Endothelial cell (in vitro differentiated cells): ENCODE measurements around the gene TMEM39A. TPM values are rescaled to one million over a fixed set of nuclear protein-coding genes. Genes with fewer than 3 reads are reported as not detected.
A peak's percentile ranks its signal among the peaks of the same experiment; 100 is the strongest.

Source experiments
- DNase-seq: peaks from one replicate; pipeline ENCODE4 v3.0.0; 2021; ENCODE audit warnings: low spot score
- H3K27ac Mint-ChIP-seq: one replicate; pipeline ENCODE4 v1.8.0; 2021; ENCODE audit warnings: mixed read lengths, inconsistent platforms; ENCODE audit not compliant: unreplicated experiment
- H3K27me3 Mint-ChIP-seq: one replicate; pipeline ENCODE4 v1.8.0; 2021; ENCODE audit warnings: mild to moderate bottlenecking, moderate library complexity, mixed read lengths, inconsistent platforms; ENCODE audit not compliant: unreplicated experiment
- H3K36me3 Mint-ChIP-seq: one replicate; pipeline ENCODE4 v1.8.0; 2021; ENCODE audit warnings: mild to moderate bottlenecking, low read depth, mixed read lengths, inconsistent platforms; ENCODE audit not compliant: unreplicated experiment
- H3K4me1 Mint-ChIP-seq: one replicate; pipeline ENCODE4 v1.8.0; 2021; ENCODE audit warnings: mild to moderate bottlenecking, mixed read lengths, inconsistent platforms; ENCODE audit not compliant: unreplicated experiment
- H3K4me3 Mint-ChIP-seq: one replicate; pipeline ENCODE4 v1.8.0; 2021; ENCODE audit warnings: mild to moderate bottlenecking, mixed read lengths, inconsistent platforms; ENCODE audit not compliant: unreplicated experiment
- H3K9me3 Mint-ChIP-seq: one replicate; pipeline ENCODE4 v1.8.0; 2021; ENCODE audit warnings: mixed read lengths, inconsistent platforms; ENCODE audit not compliant: unreplicated experiment
- CTCF ChIP-seq: fragments of 200-600 bp; sonication (generic); IDR thresholded peaks from one replicate; pipeline ENCODE4 v1.5.0; 2021; ENCODE audit warnings: antibody characterized with exemption; ENCODE audit not compliant: unreplicated experiment
- total RNA-seq: library from RNA; stranded (reverse); fragmentation: NEBNext Ultra II Directional; extraction: Animal tissue kit (Norgen Biotek cat#: 25700); gene quantifications from one replicate; pipeline ENCODE4 v1.2.1, GENCODE V29; 2021; ENCODE audit not compliant: unreplicated experiment

Gene TMEM39A
- total RNA-seq, 1 donor from 2014 or later = 30.5 TPM

GRCh38 chr3:119413603-119414280, 49.7 kb downstream of the TMEM39A start:
- H3K9me3 Mint-ChIP-seq = no peaks in the 10 kb centered on the region
- H3K36me3 Mint-ChIP-seq = peaks cover 49% of the 10 kb centered on the region
- H3K27ac Mint-ChIP-seq = no peak overlapping the region
- no peak for DNase-seq
- peaks cover 5% of the 10 kb centered on the region for H3K27me3 Mint-ChIP-seq
- H3K4me1 Mint-ChIP-seq = peaks cover 14% of the 10 kb centered on the region
- no peak overlapping the region for H3K4me3 Mint-ChIP-seq
- TF ChIP-seq CTCF = no peak

GRCh38 chr3:119409844-119410243, 53.6 kb downstream of the TMEM39A start:
- H3K27ac Mint-ChIP-seq = no peak overlapping the region

GRCh38 chr3:119408243-119408950, 55.0 kb downstream of the TMEM39A start:
- DNase-seq = no peak
- no peaks in the 10 kb centered on the region for H3K9me3 Mint-ChIP-seq
- H3K36me3 Mint-ChIP-seq = peaks cover 65% of the 10 kb centered on the region
- H3K4me1 Mint-ChIP-seq = peaks cover 14% of the 10 kb centered on the region
- H3K4me3 Mint-ChIP-seq = no peak overlapping the region
- H3K27ac Mint-ChIP-seq = no peak overlapping the region
- H3K27me3 Mint-ChIP-seq = peaks cover 2% of the 10 kb centered on the region
- TF ChIP-seq CTCF = no peak

More at GRCh38 chr3:119409844-119410243, 53.6 kb downstream of the TMEM39A start:
- Mint-ChIP-seq H3K36me3 (peaks cover 51% of the 10 kb centered on the region), H3K4me1 (peaks cover 14% of the 10 kb centered on the region), H3K9me3 (no peaks in the 10 kb centered on the region), H3K27me3 (peaks cover 2% of the 10 kb centered on the region), H3K4me3 (no peak overlapping the region)
- no peak for DNase-seq
- no peak for TF ChIP-seq CTCF

GRCh38 chr3:119405315-119405714, 58.1 kb downstream of the TMEM39A start:
- H3K9me3 Mint-ChIP-seq = no peaks in the 10 kb centered on the region
- peaks cover 2% of the 10 kb centered on the region for H3K27me3 Mint-ChIP-seq
- no peak for DNase-seq
- no peak overlapping the region for H3K27ac Mint-ChIP-seq
- H3K36me3 Mint-ChIP-seq = peaks cover 67% of the 10 kb centered on the region
- H3K4me3 Mint-ChIP-seq = no peak overlapping the region
- peaks cover under 1% of the 10 kb centered on the region for H3K4me1 Mint-ChIP-seq
- no peak for TF ChIP-seq CTCF

- H3K27ac Mint-ChIP-seq = peak overlapping the region; percentile 34
- no peak for DNase-seq
- H3K27me3 Mint-ChIP-seq = peaks cover 3% of the 10 kb centered on the region
- H3K9me3 Mint-ChIP-seq = no peaks in the 10 kb centered on the region
- H3K4me3 Mint-ChIP-seq = no peak overlapping the region
- H3K36me3 Mint-ChIP-seq = peaks cover 61% of the 10 kb centered on the region
- no peaks in the 10 kb centered on the region for H3K4me1 Mint-ChIP-seq
- no peak for TF ChIP-seq CTCF
These were observed 60.2 kb downstream of the TMEM39A start for GRCh38 chr3:119403201-119403600.
